ENCODE data around the gene GLCCI1.

Gene GLCCI1

GRCh38 chr7:8134089-8134733 is 165.6 kb downstream of the GLCCI1 start:
- DNase-seq: no peak

- DNase-seq: no peak
Observed at GRCh38 chr7:8135417-8135816, 166.8 kb downstream of the GLCCI1 start.

- no peak for DNase-seq
Observed at GRCh38 chr7:8136051-8136730, 167.6 kb downstream of the GLCCI1 start.

Data from fibroblast of skin of right quadriceps (primary cell).